T-helper 1 cell treated with Interleukin-12 subunit alpha and Interleukin-12 subunit beta and Interleukin-4 antibody, amounts not matched to agents 30 μg/mL and 1 μg/mL, for 36 hours (primary cell): ENCODE results near the gene RAVER2.
A peak's percentile ranks its signal among the peaks of the same experiment; 100 is the strongest.
"Not testable (repeated sequence)": the region's sequence is repeated elsewhere in the genome, so short reads cannot be mapped to it uniquely, and the experiment has no call there.

Experiments used
- H3K27ac Mint-ChIP-seq: one replicate; pipeline ENCODE4 v1.8.0; 2021; ENCODE audit warnings: mild to moderate bottlenecking, mixed read lengths
- H3K27me3 Mint-ChIP-seq: one replicate; pipeline ENCODE4 v1.8.0; 2021; ENCODE audit warnings: low read depth, mixed read lengths
- H3K36me3 Mint-ChIP-seq: one replicate; pipeline ENCODE4 v1.8.0; 2021; ENCODE audit warnings: low read depth, mixed read lengths
- H3K4me1 Mint-ChIP-seq: one replicate; pipeline ENCODE4 v1.8.0; 2021; ENCODE audit warnings: low read depth, mixed read lengths
- H3K4me3 Mint-ChIP-seq: one replicate; pipeline ENCODE4 v1.8.0; 2021; ENCODE audit warnings: mild to moderate bottlenecking, moderate library complexity, mixed read lengths
- H3K9me3 Mint-ChIP-seq: one replicate; pipeline ENCODE4 v1.8.0; 2021; ENCODE audit warnings: mixed read lengths

RAVER2 gene

GRCh38 chr1:64744492-64745180, at the start of gene RAVER2:
TSS of gene RAVER2 (plus strand) at chr1:64745075. CDS start at chr1:64745173, 98 bp downstream.
- H3K27ac Mint-ChIP-seq: no peak within 1 kb of the TSS

GRCh38 chr1:64696879-64697278, 48.0 kb upstream of the RAVER2 start:
- H3K4me3 Mint-ChIP-seq: no peak overlapping the region
- H3K9me3 Mint-ChIP-seq: no peaks in the 10 kb centered on the region
- no peaks in the 10 kb centered on the region for H3K4me1 Mint-ChIP-seq
- no peak overlapping the region for H3K27ac Mint-ChIP-seq
- peaks cover 3% of the 10 kb centered on the region for H3K27me3 Mint-ChIP-seq
- H3K36me3 Mint-ChIP-seq: no peaks in the 10 kb centered on the region

More at GRCh38 chr1:64744492-64745180, at the start of gene RAVER2:
- Mint-ChIP-seq H3K36me3 (no peaks in the 10 kb centered on the region), H3K4me1 (peaks cover 6% of the 10 kb centered on the region), H3K27me3 (peaks cover 35% of the 10 kb centered on the region), H3K4me3 (peak within 1 kb of the TSS; percentile 75), H3K9me3 (no peaks in the 10 kb centered on the region)

DNA sequence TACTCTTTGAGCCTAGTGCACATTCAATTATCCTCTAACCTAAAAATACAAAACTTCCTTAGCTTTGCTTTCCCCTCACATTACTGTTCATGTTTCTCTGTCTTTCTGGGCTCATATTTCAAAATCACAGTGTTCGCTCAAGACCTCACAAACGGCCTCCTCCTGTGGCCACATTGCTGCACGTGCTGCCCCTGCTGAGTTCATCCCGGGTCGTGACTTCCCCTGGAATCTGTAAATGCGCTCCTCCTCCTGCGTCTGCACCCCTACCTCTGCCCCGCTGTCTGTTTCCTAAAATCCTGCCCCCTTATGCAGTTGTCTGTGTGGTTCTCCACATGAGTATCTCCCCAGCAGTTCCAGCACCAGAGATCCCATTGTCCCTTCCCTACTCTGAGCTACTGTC, 45.5 kb upstream of the RAVER2 start:
- no peaks in the 10 kb centered on the region for H3K36me3 Mint-ChIP-seq
- no peaks in the 10 kb centered on the region for H3K9me3 Mint-ChIP-seq
- no peak overlapping the region for H3K27ac Mint-ChIP-seq
- H3K4me3 Mint-ChIP-seq: no peak overlapping the region
- H3K4me1 Mint-ChIP-seq: no peaks in the 10 kb centered on the region
- peaks cover 3% of the 10 kb centered on the region for H3K27me3 Mint-ChIP-seq

DNA sequence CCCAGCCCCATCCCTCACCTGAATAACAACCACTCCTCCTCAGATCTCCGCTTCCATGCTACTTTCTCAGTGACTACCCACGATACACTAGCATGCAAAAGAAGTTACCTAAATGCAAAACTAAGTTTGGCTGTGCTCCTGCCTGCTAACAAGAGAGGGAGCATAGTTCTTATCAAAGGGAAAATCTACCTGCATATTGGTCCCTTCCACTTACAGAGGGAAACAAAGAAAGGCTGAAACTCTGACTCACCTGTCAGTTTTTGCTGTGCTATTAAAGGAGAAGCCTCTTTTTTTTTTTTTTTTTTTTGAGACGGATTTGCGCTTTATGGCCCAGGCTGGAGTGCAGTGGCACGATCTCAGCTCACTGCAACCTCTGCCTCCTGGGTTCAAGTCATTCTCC, 43.8 kb upstream of the RAVER2 start:
- Mint-ChIP-seq H3K9me3 (no peaks in the 10 kb centered on the region), H3K4me1 (no peaks in the 10 kb centered on the region), H3K4me3 (no peak overlapping the region), H3K27ac (peak overlapping the region; percentile 18), H3K27me3 (peaks cover 8% of the 10 kb centered on the region), H3K36me3 (no peaks in the 10 kb centered on the region)

DNA sequence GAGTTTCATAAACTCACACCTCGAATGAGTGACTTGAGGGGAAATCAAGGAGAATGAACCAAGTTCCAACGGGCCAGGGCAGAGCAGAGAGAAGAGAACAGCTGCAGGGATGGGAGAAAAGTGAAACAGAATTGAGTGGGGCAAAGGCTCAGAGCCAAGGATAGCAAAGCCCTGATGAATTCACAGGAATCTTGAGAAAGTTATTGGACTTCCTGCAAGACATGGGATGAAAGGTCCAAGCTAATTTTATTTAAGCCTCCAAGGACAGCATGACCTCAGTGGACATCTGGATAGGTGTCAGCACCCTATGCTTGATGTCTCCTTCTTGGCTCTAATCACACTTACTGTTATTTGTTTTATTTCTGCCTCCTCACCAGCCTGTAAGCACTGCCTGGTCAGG, 43.0 kb upstream of the RAVER2 start:
- no peak overlapping the region for H3K4me3 Mint-ChIP-seq
- H3K27me3 Mint-ChIP-seq: peaks cover 8% of the 10 kb centered on the region
- no peaks in the 10 kb centered on the region for H3K9me3 Mint-ChIP-seq
- H3K27ac Mint-ChIP-seq: no peak overlapping the region
- H3K4me1 Mint-ChIP-seq: no peaks in the 10 kb centered on the region
- no peaks in the 10 kb centered on the region for H3K36me3 Mint-ChIP-seq

DNA sequence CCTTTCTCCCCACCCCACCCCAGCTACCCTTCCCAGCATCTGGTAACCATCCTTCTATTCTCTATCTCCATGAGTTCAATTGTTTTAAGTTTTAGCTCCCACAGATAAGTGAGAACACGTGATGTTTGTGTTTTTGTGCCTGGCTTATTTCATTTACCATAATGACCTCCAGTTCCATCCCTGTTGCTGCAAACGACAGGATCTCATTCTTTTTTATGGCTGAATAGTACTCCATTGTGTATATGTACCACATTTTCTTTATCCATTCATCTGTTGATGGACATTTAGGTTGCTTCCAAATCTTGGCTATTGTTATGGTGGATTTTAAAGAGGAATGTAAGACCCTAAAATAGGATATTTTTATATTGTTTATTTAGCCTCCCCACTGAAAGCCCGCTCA, 42.2 kb upstream of the RAVER2 start:
- not testable (repeated sequence) for H3K4me1 Mint-ChIP-seq, H3K27me3 Mint-ChIP-seq, H3K4me3 Mint-ChIP-seq, H3K27ac Mint-ChIP-seq, H3K9me3 Mint-ChIP-seq, H3K36me3 Mint-ChIP-seq

DNA sequence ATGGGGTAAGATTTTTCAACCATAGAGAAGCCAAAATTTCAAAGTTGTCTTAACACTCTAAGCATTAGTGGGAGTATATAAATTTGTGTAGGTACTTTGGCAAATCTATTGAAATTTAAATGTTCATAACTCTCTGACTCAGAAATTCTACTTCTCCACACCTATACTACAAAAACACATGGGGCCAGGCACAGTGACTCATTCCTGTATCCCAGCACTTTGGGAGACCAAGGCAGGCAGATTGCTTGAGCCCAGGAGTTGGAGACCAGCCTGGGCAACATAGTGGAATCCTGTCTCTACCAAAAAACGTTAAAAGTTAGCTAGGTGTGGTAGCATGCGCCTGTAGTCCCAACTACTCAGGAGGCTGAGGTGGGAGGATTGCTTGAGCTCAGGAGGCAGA, 41.3 kb upstream of the RAVER2 start:
- no peak overlapping the region for H3K4me3 Mint-ChIP-seq
- no peaks in the 10 kb centered on the region for H3K36me3 Mint-ChIP-seq
- H3K4me1 Mint-ChIP-seq: no peaks in the 10 kb centered on the region
- H3K27me3 Mint-ChIP-seq: peaks cover 8% of the 10 kb centered on the region
- no peaks in the 10 kb centered on the region for H3K9me3 Mint-ChIP-seq
- H3K27ac Mint-ChIP-seq: no peak overlapping the region

DNA sequence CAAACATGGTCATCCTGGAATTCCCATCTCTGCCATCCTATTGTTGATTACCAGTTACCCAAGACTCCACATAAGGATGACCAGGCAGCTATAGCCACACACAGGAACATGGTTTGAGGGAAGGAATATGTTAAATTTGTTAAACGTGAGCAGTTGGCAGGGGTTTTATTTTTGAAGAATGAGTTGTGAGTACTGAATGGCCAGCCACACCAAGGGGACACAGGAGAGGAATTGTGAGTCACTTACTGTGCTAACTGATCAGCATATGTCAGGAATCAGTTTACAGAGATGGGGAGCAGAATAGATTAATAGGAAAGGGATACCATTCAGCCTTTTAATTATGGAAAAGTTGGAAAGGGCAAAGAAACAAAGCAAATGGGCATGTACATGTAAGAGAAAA, 39.3 kb upstream of the RAVER2 start:
- peaks cover 8% of the 10 kb centered on the region for H3K27me3 Mint-ChIP-seq
- H3K4me1 Mint-ChIP-seq: no peaks in the 10 kb centered on the region
- H3K36me3 Mint-ChIP-seq: no peaks in the 10 kb centered on the region
- no peak overlapping the region for H3K4me3 Mint-ChIP-seq
- no peaks in the 10 kb centered on the region for H3K9me3 Mint-ChIP-seq
- no peak overlapping the region for H3K27ac Mint-ChIP-seq

- no peaks in the 10 kb centered on the region for H3K36me3 Mint-ChIP-seq
- H3K9me3 Mint-ChIP-seq: no peaks in the 10 kb centered on the region
- peaks cover 4% of the 10 kb centered on the region for H3K27me3 Mint-ChIP-seq
- no peak overlapping the region for H3K27ac Mint-ChIP-seq
- no peak overlapping the region for H3K4me3 Mint-ChIP-seq
- no peaks in the 10 kb centered on the region for H3K4me1 Mint-ChIP-seq
Measured at GRCh38 chr1:64711266-64711665, 33.6 kb upstream of the RAVER2 start.

DNA sequence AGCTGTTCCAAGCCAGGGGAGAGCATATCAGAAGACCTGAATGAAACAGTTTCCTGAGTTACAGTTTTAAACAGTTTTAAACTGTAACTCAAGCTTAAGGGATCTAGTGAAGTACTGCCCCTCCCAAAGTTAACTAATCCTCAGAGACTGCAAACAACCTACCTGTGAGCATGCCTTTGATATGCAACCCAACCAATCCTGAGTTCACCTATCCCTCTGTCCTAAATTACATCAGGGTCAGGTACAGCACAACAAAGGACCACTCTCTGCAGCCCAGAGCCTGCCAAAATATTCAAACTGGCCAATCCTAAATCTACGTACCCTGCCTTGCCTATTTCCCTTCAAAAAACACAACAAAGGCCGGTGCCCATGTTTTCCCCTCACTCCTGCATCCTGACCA, 32.8 kb upstream of the RAVER2 start:
- H3K4me1 Mint-ChIP-seq: no peaks in the 10 kb centered on the region
- H3K27ac Mint-ChIP-seq: no peak overlapping the region
- H3K27me3 Mint-ChIP-seq: peaks cover 4% of the 10 kb centered on the region
- H3K4me3 Mint-ChIP-seq: no peak overlapping the region
- no peaks in the 10 kb centered on the region for H3K36me3 Mint-ChIP-seq
- H3K9me3 Mint-ChIP-seq: no peaks in the 10 kb centered on the region

GRCh38 chr1:64715186-64715585, 29.7 kb upstream of the RAVER2 start:
- Mint-ChIP-seq H3K4me3 (no peak overlapping the region), H3K36me3 (no peaks in the 10 kb centered on the region), H3K27me3 (peaks cover 4% of the 10 kb centered on the region), H3K4me1 (no peaks in the 10 kb centered on the region), H3K27ac (no peak overlapping the region), H3K9me3 (no peaks in the 10 kb centered on the region)

- Mint-ChIP-seq H3K4me3 (no peak overlapping the region), H3K36me3 (no peaks in the 10 kb centered on the region), H3K4me1 (no peaks in the 10 kb centered on the region), H3K27ac (no peak overlapping the region), H3K9me3 (no peaks in the 10 kb centered on the region), H3K27me3 (peaks cover 9% of the 10 kb centered on the region)
Measured at GRCh38 chr1:64721135-64721534, 23.7 kb upstream of the RAVER2 start.

DNA sequence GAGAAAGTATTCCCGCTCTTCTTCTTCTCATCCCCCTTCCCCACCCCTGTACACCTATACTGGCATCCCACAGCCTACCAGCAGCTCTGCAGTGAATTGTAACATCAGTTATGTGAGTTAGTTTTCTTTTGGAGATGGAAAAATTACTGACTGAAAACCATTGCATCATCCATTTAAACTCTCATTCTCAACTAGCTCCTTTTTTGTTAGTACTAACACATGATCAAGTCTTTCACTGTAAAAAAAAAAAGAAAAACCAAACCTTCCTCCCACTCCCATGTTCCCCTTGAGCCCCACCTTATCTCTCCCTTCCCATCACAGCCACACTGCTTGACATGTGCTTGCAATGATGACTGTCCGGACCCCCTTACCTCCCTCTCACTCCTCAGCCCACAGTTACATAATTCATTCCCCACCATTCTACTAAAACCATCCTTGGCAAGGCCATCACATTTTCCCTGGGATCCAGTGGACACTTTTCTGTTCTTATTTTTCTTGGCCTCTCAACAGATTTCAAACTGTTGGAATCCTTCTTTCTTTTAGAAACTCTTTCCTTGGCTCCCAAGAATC, 23.2 kb upstream of the RAVER2 start:
- H3K36me3 Mint-ChIP-seq: no peaks in the 10 kb centered on the region
- H3K4me3 Mint-ChIP-seq: no peak overlapping the region
- no peaks in the 10 kb centered on the region for H3K4me1 Mint-ChIP-seq
- no peaks in the 10 kb centered on the region for H3K9me3 Mint-ChIP-seq
- H3K27me3 Mint-ChIP-seq: peaks cover 9% of the 10 kb centered on the region
- no peak overlapping the region for H3K27ac Mint-ChIP-seq

DNA sequence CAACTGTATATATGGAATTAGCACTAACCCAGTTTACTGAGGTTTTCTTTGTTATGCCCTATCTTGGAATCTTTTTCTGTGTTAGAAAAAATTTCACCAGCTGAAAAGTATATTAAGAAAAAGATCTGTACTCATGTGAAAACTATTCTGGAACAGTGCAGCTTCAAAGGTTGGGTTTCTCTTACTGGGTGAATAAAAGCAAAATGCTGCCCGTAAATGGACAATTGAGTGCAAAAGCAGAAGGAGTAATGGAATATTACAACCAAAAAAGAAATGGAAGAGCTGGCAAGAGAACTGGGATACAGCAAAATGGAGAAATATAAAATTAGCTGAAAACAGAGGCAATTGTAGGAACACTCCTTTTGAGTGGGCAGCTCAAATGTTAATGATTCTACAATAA, 17.0 kb upstream of the RAVER2 start:
- no peaks in the 10 kb centered on the region for H3K36me3 Mint-ChIP-seq
- H3K4me1 Mint-ChIP-seq: no peaks in the 10 kb centered on the region
- H3K4me3 Mint-ChIP-seq: no peak overlapping the region
- H3K27ac Mint-ChIP-seq: no peak overlapping the region
- no peaks in the 10 kb centered on the region for H3K27me3 Mint-ChIP-seq
- H3K9me3 Mint-ChIP-seq: no peaks in the 10 kb centered on the region

DNA sequence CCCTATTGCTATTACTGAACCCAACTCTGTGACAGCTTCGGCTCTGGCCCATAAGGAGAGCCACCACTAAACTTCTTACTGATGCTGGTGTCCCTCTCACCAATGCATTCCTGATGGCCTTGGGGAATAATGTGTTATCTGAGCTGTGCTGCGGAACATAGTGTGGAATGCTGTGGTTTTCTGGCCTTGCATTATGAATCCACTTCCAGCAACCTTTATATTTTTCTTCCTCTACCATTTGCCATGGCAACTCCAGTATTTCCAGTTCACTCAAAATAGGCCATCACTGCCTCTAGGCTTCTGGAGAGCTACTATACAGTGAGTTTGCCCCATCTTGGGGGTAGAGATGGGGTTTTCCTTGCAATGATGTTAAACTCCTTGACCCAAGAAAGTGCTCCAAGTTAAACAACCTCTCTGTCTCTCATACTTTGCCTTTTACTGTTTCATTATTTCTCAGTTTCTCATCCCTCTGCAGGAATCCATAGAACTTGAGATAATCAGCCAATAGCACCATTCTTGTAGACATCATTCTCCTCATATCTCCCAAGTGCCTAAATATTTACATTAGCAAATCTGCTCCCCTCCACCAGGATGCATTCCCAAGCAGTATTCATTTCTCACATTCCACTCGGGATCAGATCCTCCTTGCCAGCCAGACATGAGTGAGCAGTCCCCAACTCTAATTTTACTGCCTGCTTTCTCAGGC, 11.1 kb upstream of the RAVER2 start:
- H3K27me3 Mint-ChIP-seq: peaks cover 3% of the 10 kb centered on the region
- H3K9me3 Mint-ChIP-seq: no peaks in the 10 kb centered on the region
- H3K27ac Mint-ChIP-seq: no peak overlapping the region
- H3K4me1 Mint-ChIP-seq: no peaks in the 10 kb centered on the region
- H3K4me3 Mint-ChIP-seq: no peak overlapping the region
- no peaks in the 10 kb centered on the region for H3K36me3 Mint-ChIP-seq
